H1 (cell line): ENCODE results near the gene DNAH10.

ENCODE experiments used
- CBX8 ChIP-seq: fragments of 300-800, 300-1000 bp; sonication (generic); IDR thresholded peaks from 2 replicates; pipeline ENCODE4 v1.7.1; 2016; ENCODE audit warnings: low read depth, low read length, borderline replicate concordance
- CEBPB ChIP-seq: IDR thresholded peaks from 2 replicates; pipeline ENCODE4 v1.6.1; 2012; ENCODE audit warnings: low read depth, low read length
- CHD2 ChIP-seq: IDR thresholded peaks from 2 replicates; pipeline ENCODE4 v1.6.1; 2012; ENCODE audit warnings: low read length, improper control_type of control experiment
- EP300 ChIP-seq, 2 experiments: IDR thresholded peaks; 1 replicate in 1 of 2; 2 replicates in 1 of 2; pipeline ENCODE4 v1.6.1; 2011 to 2012; ENCODE audit warnings: low read depth in 2 of 2, low read length in 2 of 2, mild to moderate bottlenecking in 2 of 2, borderline replicate concordance in 1 of 2, inconsistent platforms in 1 of 2, moderate library complexity in 1 of 2
- EZH2 ChIP-seq: fragments of 200-600 bp; sonication (generic); IDR thresholded peaks from 2 replicates; pipeline ENCODE4 v1.7.1; 2012; ENCODE audit warnings: low read depth, mild to moderate bottlenecking, moderate library complexity, low read length, inconsistent platforms; ENCODE audit not compliant: severe bottlenecking
- FOSL1 ChIP-seq: IDR thresholded peaks from 2 replicates; pipeline ENCODE4 v1.6.1; 2011; ENCODE audit warnings: mild to moderate bottlenecking, low read depth, low read length, moderate library complexity; ENCODE audit not compliant: insufficient read depth
- MAX ChIP-seq: IDR thresholded peaks from 2 replicates; pipeline ENCODE4 v1.6.1; 2012; ENCODE audit warnings: inconsistent platforms
- POLR2A ChIP-seq, 2 experiments: IDR thresholded peaks; 1 replicate in 1 of 2; 2 replicates in 1 of 2; pipeline ENCODE4 v1.6.1; 2011; ENCODE audit warnings: low read depth in 2 of 2, low read length in 2 of 2, mild to moderate bottlenecking in 2 of 2; ENCODE audit errors: control extremely low read depth in 1 of 2
- RBBP5 ChIP-seq: IDR thresholded peaks from 2 replicates; pipeline ENCODE4 v1.7.1; 2012; ENCODE audit warnings: low read depth, mild to moderate bottlenecking, inconsistent platforms, low read length, moderate library complexity, borderline replicate concordance
- SIX5 ChIP-seq: IDR thresholded peaks from 2 replicates; pipeline ENCODE4 v1.6.1; 2011; ENCODE audit warnings: mild to moderate bottlenecking, low read depth, low read length
- TEAD4 ChIP-seq: IDR thresholded peaks from 2 replicates; pipeline ENCODE4 v1.6.1; 2012; ENCODE audit warnings: low read depth, low read length, inconsistent platforms, mixed read lengths
- ZNF274 ChIP-seq: IDR thresholded peaks from 2 replicates; pipeline ENCODE4 v1.7.0; 2012; ENCODE audit warnings: low read length, borderline replicate concordance; ENCODE audit errors: extremely low read depth
- TF ChIP-seq, protein P1 (sequence below), 3 experiments: IDR thresholded peaks; 1 replicate in 2 of 3; 2 replicates in 1 of 3; pipeline versions ENCODE4 v1.5.1 to v1.6.1; 2011; ENCODE audit warnings: low read length in 3 of 3, mild to moderate bottlenecking in 3 of 3, inconsistent platforms in 2 of 3, low read depth in 1 of 3, moderate library complexity in 1 of 3; ENCODE audit not compliant: insufficient read depth in 1 of 3; ENCODE audit errors: control extremely low read depth in 1 of 3
- TF ChIP-seq, protein P2 (sequence below): IDR thresholded peaks from 2 replicates; pipeline ENCODE4 v1.6.1; 2011; ENCODE audit warnings: low read depth, mild to moderate bottlenecking, low read length; ENCODE audit not compliant: insufficient read depth

GRCh38 chr12:123937707-123938591 lies 175.8 kb downstream of the DNAH10 start:
- TF ChIP-seq, protein P1, sequence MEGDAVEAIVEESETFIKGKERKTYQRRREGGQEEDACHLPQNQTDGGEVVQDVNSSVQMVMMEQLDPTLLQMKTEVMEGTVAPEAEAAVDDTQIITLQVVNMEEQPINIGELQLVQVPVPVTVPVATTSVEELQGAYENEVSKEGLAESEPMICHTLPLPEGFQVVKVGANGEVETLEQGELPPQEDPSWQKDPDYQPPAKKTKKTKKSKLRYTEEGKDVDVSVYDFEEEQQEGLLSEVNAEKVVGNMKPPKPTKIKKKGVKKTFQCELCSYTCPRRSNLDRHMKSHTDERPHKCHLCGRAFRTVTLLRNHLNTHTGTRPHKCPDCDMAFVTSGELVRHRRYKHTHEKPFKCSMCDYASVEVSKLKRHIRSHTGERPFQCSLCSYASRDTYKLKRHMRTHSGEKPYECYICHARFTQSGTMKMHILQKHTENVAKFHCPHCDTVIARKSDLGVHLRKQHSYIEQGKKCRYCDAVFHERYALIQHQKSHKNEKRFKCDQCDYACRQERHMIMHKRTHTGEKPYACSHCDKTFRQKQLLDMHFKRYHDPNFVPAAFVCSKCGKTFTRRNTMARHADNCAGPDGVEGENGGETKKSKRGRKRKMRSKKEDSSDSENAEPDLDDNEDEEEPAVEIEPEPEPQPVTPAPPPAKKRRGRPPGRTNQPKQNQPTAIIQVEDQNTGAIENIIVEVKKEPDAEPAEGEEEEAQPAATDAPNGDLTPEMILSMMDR (IDR thresholded peaks at IDR 0.05; ENCODE audit: control extremely low read depth in 1 of 3, insufficient read depth in 1 of 3, low read depth in 1 of 3, low read length in 3 of 3) = no peak
- TF ChIP-seq FOSL1 (no peak), EP300 (IDR thresholded peaks at IDR 0.05; ENCODE audit: borderline replicate concordance in 1 of 2, low read depth in 2 of 2, low read length in 2 of 2) (no peak), EZH2 (no peak), CHD2 (no peak), TEAD4 (no peak), MAX (no peak), ZNF274 (no peak), POLR2A (IDR thresholded peaks at IDR 0.05; ENCODE audit: control extremely low read depth in 1 of 2, low read depth in 2 of 2, low read length in 2 of 2) (no peak), CEBPB (no peak), SIX5 (no peak), CBX8 (no peak), RBBP5 (no peak)
- TF ChIP-seq, protein P2, sequence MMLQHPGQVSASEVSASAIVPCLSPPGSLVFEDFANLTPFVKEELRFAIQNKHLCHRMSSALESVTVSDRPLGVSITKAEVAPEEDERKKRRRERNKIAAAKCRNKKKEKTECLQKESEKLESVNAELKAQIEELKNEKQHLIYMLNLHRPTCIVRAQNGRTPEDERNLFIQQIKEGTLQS = no peak
